ENCODE data around the gene ZNF184. TPM values are rescaled to one million over a fixed set of nuclear protein-coding genes. Genes with fewer than 3 reads are reported as not detected.

The ZNF184 gene
- total and polyA plus RNA-seq, 9 of the 15 experiments (the other 6 are each of a cell fraction or from before 2014, with no cell fraction given), result 7.6 to 22.2 (median 12.8) TPM

DNA sequence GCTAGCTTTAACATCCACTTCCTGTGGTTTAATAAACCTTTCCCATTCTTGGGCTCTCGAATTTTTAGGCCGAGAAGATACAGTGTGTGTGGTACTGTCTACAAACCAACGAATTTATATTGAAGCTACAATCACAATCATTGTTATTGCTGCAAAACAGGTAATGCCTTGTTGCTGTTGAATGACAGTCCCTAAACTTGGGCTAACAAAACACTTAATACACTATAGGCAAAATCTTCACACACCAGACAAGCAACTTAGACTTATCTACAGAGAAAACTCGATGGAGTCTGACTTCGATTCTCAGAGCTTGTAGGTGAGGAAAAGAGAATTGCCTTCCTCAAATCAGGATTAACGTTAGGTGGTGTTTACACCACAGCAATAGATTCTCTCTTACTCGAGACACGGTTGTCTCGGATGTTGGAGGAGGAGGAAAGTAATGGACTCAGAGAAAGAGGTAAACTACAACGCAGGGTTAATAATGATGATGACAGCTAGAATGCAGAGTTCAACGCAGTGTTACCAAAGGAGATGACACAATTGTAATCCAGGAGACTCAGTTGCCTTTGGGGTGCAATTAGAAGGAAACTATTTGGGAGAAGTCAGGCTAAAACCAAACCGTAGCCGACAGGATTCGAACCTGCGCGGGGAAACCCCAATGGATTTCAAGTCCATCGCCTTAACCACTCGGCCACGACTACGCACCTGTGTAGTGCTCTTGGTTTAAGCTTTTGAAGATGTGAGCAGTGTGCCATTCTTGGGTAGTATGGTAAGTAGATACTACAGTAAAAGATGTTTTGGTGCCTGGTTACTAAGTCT is 32.5 kb upstream of the ZNF184 start (continued):
- TF ChIP-seq ZNF217 (CRISPR knock-in tag; IDR thresholded peaks at IDR 0.05) (no peak), MAZ (CRISPR knock-in tag; conservative IDR thresholded peaks at IDR 0.05 in 1 of 2, IDR thresholded peaks at IDR 0.05 in 1 of 2) (peak in 1 of 2 experiments; percentile 57; a peak in 3 of 4 replicates), TCF7L2 (IDR thresholded peaks at IDR 0.05; ENCODE audit: low read depth, low read length) (no peak), PTTG1 (tag; IDR thresholded peaks at IDR 0.05; ENCODE audit: low read depth) (no peak), TGIF2 (CRISPR knock-in tag; IDR thresholded peaks at IDR 0.05) (no peak), JUNB (CRISPR knock-in tag; conservative IDR thresholded peaks at IDR 0.05) (no peak), ZNF507 (tag; conservative IDR thresholded peaks at IDR 0.05) (no peak), NELFE (IDR thresholded peaks at IDR 0.05; ENCODE audit: insufficient read depth, insufficient read length) (no peak), HEY1 (CRISPR knock-in tag; IDR thresholded peaks at IDR 0.05; ENCODE audit: borderline replicate concordance) (no peak), CTBP1 (IDR thresholded peaks at IDR 0.05; ENCODE audit: borderline replicate concordance) (peak; percentile 99), SMARCA5 (IDR thresholded peaks at IDR 0.05) (peak; percentile 62; the same call in 1 of the 2 replicates)
- TF ChIP-seq, protein P1, sequence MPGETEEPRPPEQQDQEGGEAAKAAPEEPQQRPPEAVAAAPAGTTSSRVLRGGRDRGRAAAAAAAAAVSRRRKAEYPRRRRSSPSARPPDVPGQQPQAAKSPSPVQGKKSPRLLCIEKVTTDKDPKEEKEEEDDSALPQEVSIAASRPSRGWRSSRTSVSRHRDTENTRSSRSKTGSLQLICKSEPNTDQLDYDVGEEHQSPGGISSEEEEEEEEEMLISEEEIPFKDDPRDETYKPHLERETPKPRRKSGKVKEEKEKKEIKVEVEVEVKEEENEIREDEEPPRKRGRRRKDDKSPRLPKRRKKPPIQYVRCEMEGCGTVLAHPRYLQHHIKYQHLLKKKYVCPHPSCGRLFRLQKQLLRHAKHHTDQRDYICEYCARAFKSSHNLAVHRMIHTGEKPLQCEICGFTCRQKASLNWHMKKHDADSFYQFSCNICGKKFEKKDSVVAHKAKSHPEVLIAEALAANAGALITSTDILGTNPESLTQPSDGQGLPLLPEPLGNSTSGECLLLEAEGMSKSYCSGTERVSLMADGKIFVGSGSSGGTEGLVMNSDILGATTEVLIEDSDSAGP (CRISPR knock-in tag; IDR thresholded peaks at IDR 0.05), result no peak
- TF ChIP-seq, protein P2, sequence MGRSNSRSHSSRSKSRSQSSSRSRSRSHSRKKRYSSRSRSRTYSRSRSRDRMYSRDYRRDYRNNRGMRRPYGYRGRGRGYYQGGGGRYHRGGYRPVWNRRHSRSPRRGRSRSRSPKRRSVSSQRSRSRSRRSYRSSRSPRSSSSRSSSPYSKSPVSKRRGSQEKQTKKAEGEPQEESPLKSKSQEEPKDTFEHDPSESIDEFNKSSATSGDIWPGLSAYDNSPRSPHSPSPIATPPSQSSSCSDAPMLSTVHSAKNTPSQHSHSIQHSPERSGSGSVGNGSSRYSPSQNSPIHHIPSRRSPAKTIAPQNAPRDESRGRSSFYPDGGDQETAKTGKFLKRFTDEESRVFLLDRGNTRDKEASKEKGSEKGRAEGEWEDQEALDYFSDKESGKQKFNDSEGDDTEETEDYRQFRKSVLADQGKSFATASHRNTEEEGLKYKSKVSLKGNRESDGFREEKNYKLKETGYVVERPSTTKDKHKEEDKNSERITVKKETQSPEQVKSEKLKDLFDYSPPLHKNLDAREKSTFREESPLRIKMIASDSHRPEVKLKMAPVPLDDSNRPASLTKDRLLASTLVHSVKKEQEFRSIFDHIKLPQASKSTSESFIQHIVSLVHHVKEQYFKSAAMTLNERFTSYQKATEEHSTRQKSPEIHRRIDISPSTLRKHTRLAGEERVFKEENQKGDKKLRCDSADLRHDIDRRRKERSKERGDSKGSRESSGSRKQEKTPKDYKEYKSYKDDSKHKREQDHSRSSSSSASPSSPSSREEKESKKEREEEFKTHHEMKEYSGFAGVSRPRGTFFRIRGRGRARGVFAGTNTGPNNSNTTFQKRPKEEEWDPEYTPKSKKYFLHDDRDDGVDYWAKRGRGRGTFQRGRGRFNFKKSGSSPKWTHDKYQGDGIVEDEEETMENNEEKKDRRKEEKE (IDR thresholded peaks at IDR 0.05; ENCODE audit: borderline replicate concordance in 1 of 2, control insufficient read depth in 1 of 2, low read depth in 2 of 2, low read length in 1 of 2), result peak in 1 of 2 experiments; percentile 89; a peak in 1 of 4 replicates
- TF ChIP-seq, protein P3, sequence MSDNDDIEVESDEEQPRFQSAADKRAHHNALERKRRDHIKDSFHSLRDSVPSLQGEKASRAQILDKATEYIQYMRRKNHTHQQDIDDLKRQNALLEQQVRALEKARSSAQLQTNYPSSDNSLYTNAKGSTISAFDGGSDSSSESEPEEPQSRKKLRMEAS (CRISPR knock-in tag; IDR thresholded peaks at IDR 0.05), result no peak
- TF ChIP-seq, protein P4, sequence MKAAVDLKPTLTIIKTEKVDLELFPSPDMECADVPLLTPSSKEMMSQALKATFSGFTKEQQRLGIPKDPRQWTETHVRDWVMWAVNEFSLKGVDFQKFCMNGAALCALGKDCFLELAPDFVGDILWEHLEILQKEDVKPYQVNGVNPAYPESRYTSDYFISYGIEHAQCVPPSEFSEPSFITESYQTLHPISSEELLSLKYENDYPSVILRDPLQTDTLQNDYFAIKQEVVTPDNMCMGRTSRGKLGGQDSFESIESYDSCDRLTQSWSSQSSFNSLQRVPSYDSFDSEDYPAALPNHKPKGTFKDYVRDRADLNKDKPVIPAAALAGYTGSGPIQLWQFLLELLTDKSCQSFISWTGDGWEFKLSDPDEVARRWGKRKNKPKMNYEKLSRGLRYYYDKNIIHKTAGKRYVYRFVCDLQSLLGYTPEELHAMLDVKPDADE (conservative IDR thresholded peaks at IDR 0.05; ENCODE audit: control insufficient read depth, low read depth, low read length), result peak; percentile 96
- TF ChIP-seq, protein P5, sequence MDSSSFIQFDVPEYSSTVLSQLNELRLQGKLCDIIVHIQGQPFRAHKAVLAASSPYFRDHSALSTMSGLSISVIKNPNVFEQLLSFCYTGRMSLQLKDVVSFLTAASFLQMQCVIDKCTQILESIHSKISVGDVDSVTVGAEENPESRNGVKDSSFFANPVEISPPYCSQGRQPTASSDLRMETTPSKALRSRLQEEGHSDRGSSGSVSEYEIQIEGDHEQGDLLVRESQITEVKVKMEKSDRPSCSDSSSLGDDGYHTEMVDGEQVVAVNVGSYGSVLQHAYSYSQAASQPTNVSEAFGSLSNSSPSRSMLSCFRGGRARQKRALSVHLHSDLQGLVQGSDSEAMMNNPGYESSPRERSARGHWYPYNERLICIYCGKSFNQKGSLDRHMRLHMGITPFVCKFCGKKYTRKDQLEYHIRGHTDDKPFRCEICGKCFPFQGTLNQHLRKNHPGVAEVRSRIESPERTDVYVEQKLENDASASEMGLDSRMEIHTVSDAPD (CRISPR knock-in tag; IDR thresholded peaks at IDR 0.05), result no peak
- TF ChIP-seq, protein P6, sequence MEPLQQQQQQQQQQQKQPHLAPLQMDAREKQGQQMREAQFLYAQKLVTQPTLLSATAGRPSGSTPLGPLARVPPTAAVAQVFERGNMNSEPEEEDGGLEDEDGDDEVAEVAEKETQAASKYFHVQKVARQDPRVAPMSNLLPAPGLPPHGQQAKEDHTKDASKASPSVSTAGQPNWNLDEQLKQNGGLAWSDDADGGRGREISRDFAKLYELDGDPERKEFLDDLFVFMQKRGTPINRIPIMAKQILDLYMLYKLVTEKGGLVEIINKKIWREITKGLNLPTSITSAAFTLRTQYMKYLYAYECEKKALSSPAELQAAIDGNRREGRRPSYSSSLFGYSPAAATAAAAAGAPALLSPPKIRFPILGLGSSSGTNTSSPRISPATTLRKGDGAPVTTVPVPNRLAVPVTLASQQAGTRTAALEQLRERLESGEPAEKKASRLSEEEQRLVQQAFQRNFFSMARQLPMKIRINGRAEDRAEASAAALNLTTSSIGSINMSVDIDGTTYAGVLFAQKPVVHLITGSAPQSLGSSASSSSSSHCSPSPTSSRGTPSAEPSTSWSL (CRISPR knock-in tag; IDR thresholded peaks at IDR 0.05; ENCODE audit: borderline replicate concordance), result no peak

Measured in K562 (cell line).